Esophagus squamous epithelium (tissue), 4 donors: ENCODE data around the gene NLN.

Experiments
- POLR2A ChIP-seq, 4 donors: fragments of 450-650 bp; IDR thresholded peaks; one replicate each; pipeline ENCODE4 v1.6.1; 2017; ENCODE audit warnings: antibody characterized with exemption in 4 of 4, mild to moderate bottlenecking in 4 of 4, moderate library complexity in 3 of 4
- TF ChIP-seq, protein P1 (sequence below), 6 experiments: fragments of 450-650 bp in 4 of 6; fragments of 200-600 bp in 2 of 6; sonication (generic) in 2 of 6; IDR thresholded peaks; one replicate each; pipeline ENCODE4 v1.5.1; 2016 to 2019; ENCODE audit warnings: antibody characterized with exemption in 6 of 6, mild to moderate bottlenecking in 4 of 6, moderate library complexity in 4 of 6

GRCh38 chr5:65835191-65835590 lies 113.2 kb downstream of the NLN start:
- no peak for TF ChIP-seq POLR2A (IDR thresholded peaks at IDR 0.05)
- TF ChIP-seq, protein P1, sequence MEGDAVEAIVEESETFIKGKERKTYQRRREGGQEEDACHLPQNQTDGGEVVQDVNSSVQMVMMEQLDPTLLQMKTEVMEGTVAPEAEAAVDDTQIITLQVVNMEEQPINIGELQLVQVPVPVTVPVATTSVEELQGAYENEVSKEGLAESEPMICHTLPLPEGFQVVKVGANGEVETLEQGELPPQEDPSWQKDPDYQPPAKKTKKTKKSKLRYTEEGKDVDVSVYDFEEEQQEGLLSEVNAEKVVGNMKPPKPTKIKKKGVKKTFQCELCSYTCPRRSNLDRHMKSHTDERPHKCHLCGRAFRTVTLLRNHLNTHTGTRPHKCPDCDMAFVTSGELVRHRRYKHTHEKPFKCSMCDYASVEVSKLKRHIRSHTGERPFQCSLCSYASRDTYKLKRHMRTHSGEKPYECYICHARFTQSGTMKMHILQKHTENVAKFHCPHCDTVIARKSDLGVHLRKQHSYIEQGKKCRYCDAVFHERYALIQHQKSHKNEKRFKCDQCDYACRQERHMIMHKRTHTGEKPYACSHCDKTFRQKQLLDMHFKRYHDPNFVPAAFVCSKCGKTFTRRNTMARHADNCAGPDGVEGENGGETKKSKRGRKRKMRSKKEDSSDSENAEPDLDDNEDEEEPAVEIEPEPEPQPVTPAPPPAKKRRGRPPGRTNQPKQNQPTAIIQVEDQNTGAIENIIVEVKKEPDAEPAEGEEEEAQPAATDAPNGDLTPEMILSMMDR (IDR thresholded peaks at IDR 0.05), result no peak
